K562 (cell line): ENCODE data around the gene KCND3. TPM values are rescaled to one million over a fixed set of nuclear protein-coding genes. Genes with fewer than 3 reads are reported as not detected.

Experiments used
- HIVEP1 ChIP-seq: fragments of 250-450 bp; sonication (Bioruptor Pico); IDR thresholded peaks from 2 replicates; pipeline ENCODE4 v1.4.0; 2020; ENCODE audit warnings: mild to moderate bottlenecking
- IRF1 ChIP-seq: sonication (generic); formaldehyde crosslinking; IDR thresholded peaks from 2 replicates; pipeline ENCODE4 v1.8.0; 2022; ENCODE audit warnings: missing genetic modification reagents, mild to moderate bottlenecking, borderline replicate concordance
- MEF2A ChIP-seq: IDR thresholded peaks from 2 replicates; pipeline ENCODE4 v1.6.1; 2011; ENCODE audit warnings: low read depth, mild to moderate bottlenecking, low read length, moderate library complexity; ENCODE audit not compliant: control insufficient read depth
- PTRF ChIP-seq: fragments of 450-650 bp; IDR thresholded peaks from 2 replicates; pipeline ENCODE4 v1.6.1; 2016; ENCODE audit warnings: mild to moderate bottlenecking, missing genetic modification characterization, missing compliant biosample characterization
- SMARCB1 ChIP-seq: IDR thresholded peaks from 2 replicates; pipeline ENCODE4 v1.6.1; 2011; ENCODE audit warnings: improper control_type of control experiment, low read depth; ENCODE audit not compliant: insufficient read length
- SNAPC5 ChIP-seq: fragments of 250-450 bp; sonication (Bioruptor Pico); IDR thresholded peaks from 2 replicates; pipeline ENCODE4 v1.8.0; 2021; ENCODE audit warnings: moderate library complexity, mild to moderate bottlenecking, inconsistent platforms
- SRSF3 ChIP-seq: fragments of 200-400 bp; formaldehyde crosslinking; IDR thresholded peaks from 2 replicates; pipeline ENCODE4 v1.6.1; 2016; ENCODE audit warnings: mild to moderate bottlenecking, low read length, moderate library complexity; ENCODE audit not compliant: insufficient read depth
- ZNF449 ChIP-seq: fragments of 250-450 bp; sonication (Bioruptor Pico); IDR thresholded peaks from 2 replicates; pipeline ENCODE4 v1.8.0; 2022; ENCODE audit warnings: moderate library complexity, mild to moderate bottlenecking, inconsistent platforms
- ZNF778 ChIP-seq: fragments of 450-650 bp; formaldehyde crosslinking; IDR thresholded peaks from 2 replicates; pipeline ENCODE4 v1.4.0; 2020; ENCODE audit warnings: mild to moderate bottlenecking, moderate library complexity
- polyA plus RNA-seq, 8 experiments: library from polyadenylated mRNA; depleted of rRNA in 4 of 8; stranded (reverse) in 5 of 8; unstranded in 3 of 8; fragments of >200 nt; fragmentation: Nextera tagmentation in 2 of 8; fragmentation: Illumina TruSeq in 1 of 8; extraction: Ambion mirVana in 2 of 8; extraction: Trizol in 1 of 8; gene quantifications; 2 replicates each; pipeline versions ENCODE4 v1.2.1 to v1.2.3, GENCODE V29; 2011 to 2014; ENCODE audit warnings: inconsistent platforms in 1 of 8, missing spikeins in 1 of 8
- total RNA-seq, 7 experiments: library from RNA; depleted of rRNA in 6 of 7; stranded (reverse); fragments of >200 nt in 6 of 7; fragmentation: Illumina TruSeq in 2 of 7; extraction: Trizol in 2 of 7; gene quantifications; 2 replicates each; pipeline versions ENCODE4 v1.2.1 to v1.2.3, GENCODE V29; 2011 to 2021; ENCODE audit warnings: low replicate concordance in 1 of 7

KCND3 gene
- total and polyA plus RNA-seq, 9 of the 15 experiments (the other 6 are each of a cell fraction or from before 2014, with no cell fraction given): not detected

GRCh38 chr1:111786669-111787207, 202.7 kb downstream of the KCND3 start (continued):
- TF ChIP-seq ZNF449 (CRISPR knock-in tag) (no peak), SRSF3 (no peak), SMARCB1 (no peak), HIVEP1 (CRISPR knock-in tag) (no peak), MEF2A (no peak), IRF1 (CRISPR knock-in tag) (no peak), PTRF (tag) (no peak), SNAPC5 (no peak), ZNF778 (CRISPR knock-in tag) (no peak)
